ENCODE data around the gene ZNF595.
"Not testable (repeated sequence)": the region's sequence is repeated elsewhere in the genome, so short reads cannot be mapped to it uniquely, and the experiment has no call there.

ZNF595 gene

GRCh38 chr4:51253-51652 lies 1.9 kb upstream of the ZNF595 start:
- peak; percentile 65 for DNase-seq
- peak overlapping the region in 1 of 2 experiments; percentile 52; a peak in 3 of 4 replicates for H3K4me3 ChIP-seq (ENCODE audit: low read depth in 1 of 2, low read length in 2 of 2)
- not testable (repeated sequence) for H3K27me3 ChIP-seq (ENCODE audit: insufficient read depth, low read length, poor library complexity); H2AFZ ChIP-seq (ENCODE audit: low read depth, low read length); H3K9me3 ChIP-seq (ENCODE audit: insufficient read depth, low read length, severe bottlenecking); H4K20me1 ChIP-seq (ENCODE audit: insufficient read depth, low read length); H3K36me3 ChIP-seq (ENCODE audit: insufficient read depth, low read length)
- H3K79me2 ChIP-seq (ENCODE audit: insufficient read depth, low read length): peaks cover 12% of the 10 kb centered on the region
- peak overlapping the region; percentile 59 for H3K4me2 ChIP-seq (ENCODE audit: insufficient read depth, low read length)
- peak overlapping the region; percentile 58 for H3K9ac ChIP-seq (ENCODE audit: low read depth, low read length)
- ATAC-seq (ENCODE audit: insufficient read depth, low read depth): peak; percentile 23
- H3K27ac ChIP-seq (ENCODE audit: low read length): peak overlapping the region; percentile 81
- peaks cover 28% of the 10 kb centered on the region for H3K4me1 ChIP-seq (ENCODE audit: insufficient read depth, low read length)

DNA sequence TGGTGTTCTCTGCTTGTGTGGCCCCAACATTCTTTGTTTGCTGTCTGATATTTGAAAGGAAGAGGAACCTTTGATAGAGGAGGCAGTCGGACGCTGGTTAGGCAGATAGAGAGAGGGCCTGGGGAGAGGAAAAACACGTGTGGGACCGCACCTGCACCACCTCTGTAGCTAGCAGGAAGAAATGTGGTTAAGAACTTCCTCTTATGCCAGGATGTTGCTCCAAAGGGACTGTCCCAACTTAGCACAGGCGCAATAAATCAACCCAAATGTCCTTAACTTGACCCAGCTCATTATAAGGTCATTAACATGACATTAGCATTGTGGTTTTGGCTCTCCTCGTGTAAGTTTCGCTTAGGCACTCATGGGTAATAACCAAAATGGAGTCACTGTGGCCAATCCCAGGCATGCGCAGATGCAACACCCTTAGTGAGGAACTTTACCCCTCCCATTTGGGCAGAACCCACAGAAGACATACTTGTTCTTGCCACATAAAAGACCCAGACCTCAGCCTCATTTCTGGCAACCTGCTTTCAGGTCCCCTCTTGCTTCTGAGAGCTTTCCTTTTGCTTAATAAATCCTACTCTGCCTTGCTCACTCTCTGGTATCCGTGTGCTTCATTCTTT lies 1.4 kb upstream of the ZNF595 start:
- not testable (repeated sequence) for H4K20me1 ChIP-seq (ENCODE audit: insufficient read depth, low read length); H3K9me3 ChIP-seq (ENCODE audit: insufficient read depth, low read length, severe bottlenecking); H2AFZ ChIP-seq (ENCODE audit: low read depth, low read length); H3K36me3 ChIP-seq (ENCODE audit: insufficient read depth, low read length); H3K27me3 ChIP-seq (ENCODE audit: insufficient read depth, low read length, poor library complexity); H3K4me3 ChIP-seq (ENCODE audit: low read depth in 1 of 2, low read length in 2 of 2)
- peak overlapping the region; percentile 81 for H3K27ac ChIP-seq (ENCODE audit: low read length)
- H3K9ac ChIP-seq (ENCODE audit: low read depth, low read length): peak overlapping the region; percentile 58
- H3K4me1 ChIP-seq (ENCODE audit: insufficient read depth, low read length): peaks cover 26% of the 10 kb centered on the region
- peaks cover 11% of the 10 kb centered on the region for H3K79me2 ChIP-seq (ENCODE audit: insufficient read depth, low read length)
- H3K4me2 ChIP-seq (ENCODE audit: insufficient read depth, low read length): peak overlapping the region; percentile 59; the same call in 1 of the 2 replicates
- peak; percentile 85 for DNase-seq
- ATAC-seq (ENCODE audit: insufficient read depth, low read depth): peak; percentile 77

DNA sequence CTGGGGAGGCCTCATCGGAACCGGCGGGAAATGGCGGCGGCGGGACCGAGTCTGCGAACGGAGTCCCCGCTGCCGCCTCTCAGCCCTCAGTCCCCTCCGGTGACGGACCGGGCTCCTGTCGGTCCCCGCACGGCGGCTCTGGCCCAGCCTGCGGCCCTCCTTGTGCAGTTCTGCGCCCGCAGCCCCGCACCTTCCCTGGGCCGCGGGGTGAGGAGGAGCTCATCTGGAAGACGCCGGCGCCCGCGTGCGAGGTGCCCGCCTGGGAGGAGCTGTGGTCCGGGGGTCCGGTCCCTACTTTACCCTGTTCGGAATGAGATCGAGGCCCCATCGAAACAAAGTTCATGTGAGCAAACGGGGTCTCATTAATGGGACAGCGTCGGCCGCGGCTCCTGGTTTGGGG lies 400 bp downstream of the ZNF595 start:
- peaks cover 27% of the 10 kb centered on the region for H3K4me1 ChIP-seq (ENCODE audit: insufficient read depth, low read length)

GRCh38 chr4:64733-65132 lies 11.6 kb downstream of the ZNF595 start:
- not testable (repeated sequence) for H3K9ac ChIP-seq (ENCODE audit: low read depth, low read length); H3K4me1 ChIP-seq (ENCODE audit: insufficient read depth, low read length); ATAC-seq (ENCODE audit: insufficient read depth, low read depth); H3K4me2 ChIP-seq (ENCODE audit: insufficient read depth, low read length); H3K79me2 ChIP-seq (ENCODE audit: insufficient read depth, low read length); H3K27ac ChIP-seq (ENCODE audit: low read length); H3K4me3 ChIP-seq (ENCODE audit: low read depth in 1 of 2, low read length in 2 of 2); H3K27me3 ChIP-seq (ENCODE audit: insufficient read depth, low read length, poor library complexity); DNase-seq; H2AFZ ChIP-seq (ENCODE audit: low read depth, low read length); H3K36me3 ChIP-seq (ENCODE audit: insufficient read depth, low read length); H4K20me1 ChIP-seq (ENCODE audit: insufficient read depth, low read length)
- peaks cover 13% of the 10 kb centered on the region for H3K9me3 ChIP-seq (ENCODE audit: insufficient read depth, low read length, severe bottlenecking)

More for the DNA sequence above, 400 bp downstream of the ZNF595 start:
- not testable (repeated sequence) for H3K4me2 ChIP-seq (ENCODE audit: insufficient read depth, low read length); H3K9ac ChIP-seq (ENCODE audit: low read depth, low read length); H3K27me3 ChIP-seq (ENCODE audit: insufficient read depth, low read length, poor library complexity); DNase-seq; H2AFZ ChIP-seq (ENCODE audit: low read depth, low read length); H3K27ac ChIP-seq (ENCODE audit: low read length); H3K9me3 ChIP-seq (ENCODE audit: insufficient read depth, low read length, severe bottlenecking); ATAC-seq (ENCODE audit: insufficient read depth, low read depth); H3K4me3 ChIP-seq (ENCODE audit: low read depth in 1 of 2, low read length in 2 of 2); H3K79me2 ChIP-seq (ENCODE audit: insufficient read depth, low read length); H4K20me1 ChIP-seq (ENCODE audit: insufficient read depth, low read length); H3K36me3 ChIP-seq (ENCODE audit: insufficient read depth, low read length)

- Histone ChIP-seq H3K36me3 (ENCODE audit: insufficient read depth, low read length) (0 out of 2 replicates have a peak, but pooled peaks cover 2% of the 10 kb centered on the region), H2AFZ (ENCODE audit: low read depth, low read length) (no peak overlapping the region), H3K9ac (ENCODE audit: low read depth, low read length) (no peak overlapping the region), H3K4me3 (ENCODE audit: low read depth in 1 of 2, low read length in 2 of 2) (no peak overlapping the region), H3K27ac (ENCODE audit: low read length) (no peak overlapping the region), H3K4me2 (ENCODE audit: insufficient read depth, low read length) (no peak overlapping the region), H3K79me2 (ENCODE audit: insufficient read depth, low read length) (no peaks in the 10 kb centered on the region), H3K9me3 (ENCODE audit: insufficient read depth, low read length, severe bottlenecking) (peaks cover 64% of the 10 kb centered on the region), H4K20me1 (ENCODE audit: insufficient read depth, low read length) (no peaks in the 10 kb centered on the region), H3K4me1 (ENCODE audit: insufficient read depth, low read length) (no peaks in the 10 kb centered on the region), H3K27me3 (ENCODE audit: insufficient read depth, low read length, poor library complexity) (no peaks in the 10 kb centered on the region)
- no peak for DNase-seq
- ATAC-seq (ENCODE audit: insufficient read depth, low read depth): no peak
- no peak for TF ChIP-seq EZH2 (IDR thresholded peaks at IDR 0.05; ENCODE audit: borderline replicate concordance, low read depth, low read length, severe bottlenecking)
- TF ChIP-seq, protein P1, sequence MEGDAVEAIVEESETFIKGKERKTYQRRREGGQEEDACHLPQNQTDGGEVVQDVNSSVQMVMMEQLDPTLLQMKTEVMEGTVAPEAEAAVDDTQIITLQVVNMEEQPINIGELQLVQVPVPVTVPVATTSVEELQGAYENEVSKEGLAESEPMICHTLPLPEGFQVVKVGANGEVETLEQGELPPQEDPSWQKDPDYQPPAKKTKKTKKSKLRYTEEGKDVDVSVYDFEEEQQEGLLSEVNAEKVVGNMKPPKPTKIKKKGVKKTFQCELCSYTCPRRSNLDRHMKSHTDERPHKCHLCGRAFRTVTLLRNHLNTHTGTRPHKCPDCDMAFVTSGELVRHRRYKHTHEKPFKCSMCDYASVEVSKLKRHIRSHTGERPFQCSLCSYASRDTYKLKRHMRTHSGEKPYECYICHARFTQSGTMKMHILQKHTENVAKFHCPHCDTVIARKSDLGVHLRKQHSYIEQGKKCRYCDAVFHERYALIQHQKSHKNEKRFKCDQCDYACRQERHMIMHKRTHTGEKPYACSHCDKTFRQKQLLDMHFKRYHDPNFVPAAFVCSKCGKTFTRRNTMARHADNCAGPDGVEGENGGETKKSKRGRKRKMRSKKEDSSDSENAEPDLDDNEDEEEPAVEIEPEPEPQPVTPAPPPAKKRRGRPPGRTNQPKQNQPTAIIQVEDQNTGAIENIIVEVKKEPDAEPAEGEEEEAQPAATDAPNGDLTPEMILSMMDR (IDR thresholded peaks at IDR 0.05; ENCODE audit: borderline replicate concordance, extremely low read depth, low read length, poor library complexity, severe bottlenecking): no peak
Measured at GRCh38 chr4:71830-72229, 18.7 kb downstream of the ZNF595 start.
